Hair follicle dermal papilla cell (primary cell): Measurements from ENCODE around the gene WNK1. TPM values are rescaled to one million over a fixed set of nuclear protein-coding genes. Genes with fewer than 3 reads are reported as not detected.

Experiments
- small RNA-seq: library from RNA; depleted of rRNA; stranded (forward); fragments of <200 nt; gene quantifications from one replicate; pipeline ENCODE3, GENCODE V24; 2012
- total RNA-seq: library from RNA; depleted of rRNA; stranded (reverse); fragments of >200 nt; gene quantifications from 2 replicates; pipeline ENCODE4 v1.2.3, GENCODE V29; 2012

WNK1 gene
- 98.4 and 112 TPM in 2 replicates for total RNA-seq

DNA sequence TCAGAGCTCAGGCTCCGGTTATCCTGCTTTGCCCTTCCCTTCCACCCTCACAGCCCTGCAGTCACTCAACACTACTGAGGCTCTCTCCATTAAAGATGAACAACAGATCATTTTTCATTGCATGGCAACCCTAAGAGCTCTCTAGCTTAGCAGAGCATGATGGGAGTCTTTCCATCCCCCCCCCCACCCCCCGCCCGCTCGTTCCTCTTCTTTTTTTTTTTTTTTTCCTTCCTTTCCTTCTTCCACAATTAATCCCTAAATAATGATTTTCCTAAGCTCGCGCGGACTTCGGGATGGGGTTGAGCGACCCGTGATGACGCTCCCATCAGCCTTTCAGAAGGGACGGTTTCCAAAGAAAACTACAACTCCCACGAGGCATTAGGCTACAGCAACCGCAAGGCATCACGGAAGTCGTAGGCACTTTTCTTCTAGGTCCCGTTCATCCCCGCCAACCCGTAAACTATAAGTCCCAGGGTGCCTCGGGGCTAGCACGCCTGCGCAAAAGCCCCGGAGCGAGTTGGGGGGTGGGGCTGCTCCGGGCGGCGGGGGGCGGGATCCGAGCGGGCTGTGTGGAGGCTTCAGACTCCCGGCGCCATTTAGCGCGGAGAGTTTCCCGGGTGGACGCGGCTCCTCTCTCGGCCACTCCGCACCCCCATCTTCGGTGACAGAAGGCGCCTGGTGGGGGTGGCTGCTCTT is at the start of gene WNK1:
Gene WNK1 (plus strand): TSS at position 581 of the 696 bp plus-strand sequence. CDS start 987 bp downstream, outside the sequence.

DNA sequence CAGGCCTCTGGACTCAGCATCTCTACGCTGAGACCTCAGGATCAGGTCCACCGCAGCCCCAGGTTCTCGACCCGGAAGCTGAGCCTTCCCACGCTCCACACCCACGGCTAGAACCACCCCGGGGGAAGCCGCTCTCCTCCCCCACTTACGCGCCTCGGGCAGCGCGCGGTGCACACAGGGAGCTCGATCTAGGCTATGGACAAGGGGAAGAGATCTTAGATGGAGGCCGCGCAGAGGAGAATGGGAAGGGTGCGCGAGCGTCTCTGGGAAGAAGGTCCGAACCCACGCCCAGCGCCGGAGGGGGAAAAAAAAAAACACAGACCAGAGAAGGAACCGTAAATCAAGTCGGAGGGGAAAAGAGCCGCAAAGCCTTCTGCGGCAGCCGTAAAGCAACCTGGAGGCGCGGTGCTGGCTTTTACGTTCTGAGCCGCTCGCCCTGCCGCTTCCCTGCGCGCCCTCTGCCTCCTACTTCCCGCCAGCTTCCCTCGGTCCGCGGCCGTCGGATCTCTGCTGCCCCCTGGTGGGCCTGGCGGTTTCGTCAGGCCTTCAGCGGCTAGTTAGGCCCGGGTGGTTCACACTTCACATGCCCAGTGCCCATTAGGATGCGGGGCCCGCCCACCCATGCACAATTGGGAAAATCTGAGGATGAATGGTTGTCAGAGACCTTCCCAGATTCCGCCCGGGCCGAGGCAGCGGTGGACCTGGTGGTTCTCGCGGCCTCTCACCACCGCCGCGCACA is 197.2 kb downstream of the WNK1 start, which contains the start of gene RAD52:
Gene RAD52 (minus strand): TSS at position 242 of the 739 bp plus-strand sequence. CDS start 16,636 bp downstream, outside the sequence.

Small RNAs within 50 kb of the gene (small RNA-seq; reads per million reads assigned to genes)
- gene RNU4ATAC16P, result not detected

Other genes with a start within 250 kb of the WNK1 start
- 0.36 TPM in 1 of 2 replicates, not detected in the other for gene NINJ2, start 89.1 kb upstream of the WNK1 start, total RNA-seq
- gene RAD52, start 197.1 kb downstream of the WNK1 start, total RNA-seq, result 10.9 and 13.3 TPM in 2 replicates
- 29.9 and 34.9 TPM in 2 replicates for gene ERC1, start 238.6 kb downstream of the WNK1 start, total RNA-seq